Suprapubic skin (tissue), 4 donors: ENCODE data around the gene UGT3A2. TPM values are rescaled to one million over a fixed set of nuclear protein-coding genes. Genes with fewer than 3 reads are reported as not detected.

Source experiments
- DNase-seq, 2 donors: peaks; one replicate each; pipeline ENCODE4 v3.0.0-alpha.2; 2019; ENCODE audit warnings: low spot score in 2 of 2
- H3K27ac ChIP-seq: fragments of 200-600 bp; sonication (generic); one replicate; pipeline ENCODE4 v1.5.1; 2019
- H3K27me3 ChIP-seq: fragments of 200-600 bp; sonication (generic); one replicate; pipeline ENCODE4 v1.5.1; 2019
- H3K36me3 ChIP-seq: fragments of 200-600 bp; sonication (generic); one replicate; pipeline ENCODE4 v1.5.1; 2019
- H3K4me1 ChIP-seq: fragments of 200-600 bp; sonication (generic); one replicate; pipeline ENCODE4 v1.5.1; 2019
- H3K4me3 ChIP-seq: fragments of 200-600 bp; sonication (generic); one replicate; pipeline ENCODE4 v1.5.1; 2019; ENCODE audit warnings: mild to moderate bottlenecking
- H3K9me3 ChIP-seq: fragments of 200-600 bp; sonication (generic); one replicate; pipeline ENCODE4 v1.5.1; 2019
- EP300 ChIP-seq: sonication (generic); formaldehyde crosslinking; IDR thresholded peaks from one replicate; pipeline ENCODE4 v1.6.1; 2017; ENCODE audit warnings: antibody characterized with exemption
- POLR2A ChIP-seq, 2 donors: fragments of 450-650 bp; IDR thresholded peaks; one replicate each; pipeline ENCODE4 v1.6.1; 2017; ENCODE audit warnings: antibody characterized with exemption in 2 of 2, mild to moderate bottlenecking in 2 of 2, moderate library complexity in 2 of 2
- POLR2AphosphoS5 ChIP-seq, 3 donors: sonication (generic); formaldehyde crosslinking; IDR thresholded peaks; one replicate each; pipeline ENCODE4 v1.6.1; 2017; ENCODE audit warnings: antibody characterized with exemption in 3 of 3
- WGBS: methylation state at CpG from one replicate; pipeline ENCODE4 v1.1.5; 2018; 5-methylcytosine and 5-hydroxymethylcytosine counted together
- total RNA-seq, 4 donors: library from RNA; depleted of rRNA; stranded (reverse); fragments of >200 nt; gene quantifications; one replicate each; pipeline ENCODE4 v1.1.0, GENCODE V29; 2016
- TF ChIP-seq, protein P1 (sequence below), 2 donors: fragments of 200-600 bp in 1 of 2; fragments of 450-650 bp in 1 of 2; sonication (generic) in 1 of 2; IDR thresholded peaks; one replicate each; pipeline ENCODE4 v1.5.1; 2016 to 2019; ENCODE audit warnings: antibody characterized with exemption in 2 of 2, mild to moderate bottlenecking in 1 of 2, moderate library complexity in 1 of 2

The UGT3A2 gene
- total RNA-seq, 4 donors from 2014 or later: 5.7 to 17.8 (median 7.8) TPM; not detected in 1

DNA sequence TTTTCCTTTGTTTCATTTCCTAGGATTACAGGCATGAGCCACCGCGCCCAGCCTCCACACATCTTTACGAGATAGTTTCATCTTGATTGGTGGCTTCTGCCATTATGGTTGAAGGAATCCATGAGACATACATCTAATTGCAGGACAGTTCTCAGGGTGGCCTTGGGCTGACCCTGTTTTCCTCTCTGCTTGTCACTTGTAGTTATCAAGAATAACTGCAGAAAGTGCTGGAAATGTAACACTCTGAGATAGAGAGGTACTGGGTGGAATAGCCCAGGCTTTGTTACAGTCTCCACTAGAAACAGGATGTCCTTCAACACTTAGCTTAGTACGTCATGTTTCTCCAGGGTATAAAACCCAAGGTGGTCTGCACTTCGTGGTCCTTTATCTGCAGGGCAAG is 10.7 kb downstream of the UGT3A2 start:
- no peak for DNase-seq
- peaks cover 9% of the 10 kb centered on the region for H3K4me1 ChIP-seq
- no peak overlapping the region for H3K4me3 ChIP-seq
- no peak overlapping the region for H3K27ac ChIP-seq
- no peak for TF ChIP-seq EP300
- TF ChIP-seq POLR2A (IDR thresholded peaks at IDR 0.05): no peak
- TF ChIP-seq, protein P1, sequence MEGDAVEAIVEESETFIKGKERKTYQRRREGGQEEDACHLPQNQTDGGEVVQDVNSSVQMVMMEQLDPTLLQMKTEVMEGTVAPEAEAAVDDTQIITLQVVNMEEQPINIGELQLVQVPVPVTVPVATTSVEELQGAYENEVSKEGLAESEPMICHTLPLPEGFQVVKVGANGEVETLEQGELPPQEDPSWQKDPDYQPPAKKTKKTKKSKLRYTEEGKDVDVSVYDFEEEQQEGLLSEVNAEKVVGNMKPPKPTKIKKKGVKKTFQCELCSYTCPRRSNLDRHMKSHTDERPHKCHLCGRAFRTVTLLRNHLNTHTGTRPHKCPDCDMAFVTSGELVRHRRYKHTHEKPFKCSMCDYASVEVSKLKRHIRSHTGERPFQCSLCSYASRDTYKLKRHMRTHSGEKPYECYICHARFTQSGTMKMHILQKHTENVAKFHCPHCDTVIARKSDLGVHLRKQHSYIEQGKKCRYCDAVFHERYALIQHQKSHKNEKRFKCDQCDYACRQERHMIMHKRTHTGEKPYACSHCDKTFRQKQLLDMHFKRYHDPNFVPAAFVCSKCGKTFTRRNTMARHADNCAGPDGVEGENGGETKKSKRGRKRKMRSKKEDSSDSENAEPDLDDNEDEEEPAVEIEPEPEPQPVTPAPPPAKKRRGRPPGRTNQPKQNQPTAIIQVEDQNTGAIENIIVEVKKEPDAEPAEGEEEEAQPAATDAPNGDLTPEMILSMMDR (IDR thresholded peaks at IDR 0.05): no peak
- TF ChIP-seq POLR2AphosphoS5 (IDR thresholded peaks at IDR 0.05): no peak
- 80% methylated on average over 5 of the region's 5 CpGs for WGBS
- no peaks in the 10 kb centered on the region for H3K36me3 ChIP-seq
- H3K9me3 ChIP-seq: no peaks in the 10 kb centered on the region
- no peaks in the 10 kb centered on the region for H3K27me3 ChIP-seq

DNA sequence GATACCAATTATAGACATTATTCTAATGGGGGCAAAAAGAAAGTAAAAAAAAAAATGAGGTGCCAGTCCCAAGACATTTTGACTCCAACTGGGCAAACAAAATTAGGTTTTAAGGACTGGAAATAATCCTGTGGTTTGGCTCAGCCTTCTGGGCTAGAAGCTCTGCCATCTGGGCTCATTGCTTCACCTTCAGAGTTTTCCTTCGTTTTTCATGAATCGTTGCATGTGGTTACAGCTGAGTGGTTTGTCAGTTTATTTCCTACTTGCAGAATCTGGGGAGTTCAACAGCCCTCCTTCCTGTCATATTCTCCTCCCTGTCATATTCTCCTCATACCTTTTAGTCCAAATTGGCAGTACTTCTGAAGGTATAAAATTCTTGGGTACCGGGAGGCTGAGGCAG is 12.0 kb downstream of the UGT3A2 start:
- WGBS: 57% methylated on average over 3 of the region's 3 CpGs

DNA sequence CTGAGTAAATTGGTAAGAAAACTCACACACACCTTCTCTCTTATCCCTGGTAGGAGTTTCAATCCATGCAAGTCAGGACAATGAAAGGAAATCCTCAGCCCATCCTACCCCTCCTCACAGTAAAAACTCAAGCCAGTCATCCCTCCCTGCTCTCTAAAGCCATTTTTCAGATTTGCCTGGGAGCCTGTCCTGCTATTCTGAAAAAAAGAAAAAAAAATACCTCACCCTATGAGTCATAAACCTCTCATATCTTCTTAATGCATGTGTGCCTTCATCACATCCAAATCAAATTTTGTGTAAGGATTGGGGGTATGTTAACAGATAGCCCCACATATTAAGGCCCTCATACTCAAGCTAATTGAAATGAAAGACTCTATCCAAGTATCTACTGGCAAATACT is 14.1 kb downstream of the UGT3A2 start:
- DNase-seq: no peak
- H3K9me3 ChIP-seq: no peaks in the 10 kb centered on the region
- H3K4me3 ChIP-seq: no peak overlapping the region
- TF ChIP-seq POLR2A (IDR thresholded peaks at IDR 0.05) (no peak), POLR2AphosphoS5 (IDR thresholded peaks at IDR 0.05) (no peak)
- no peaks in the 10 kb centered on the region for H3K4me1 ChIP-seq
- H3K36me3 ChIP-seq: no peaks in the 10 kb centered on the region
- no peak overlapping the region for H3K27ac ChIP-seq
- H3K27me3 ChIP-seq: no peaks in the 10 kb centered on the region

More for the DNA sequence above, 12.0 kb downstream of the UGT3A2 start:
- no peak overlapping the region for H3K27ac ChIP-seq
- no peaks in the 10 kb centered on the region for H3K9me3 ChIP-seq
- no peak overlapping the region for H3K4me3 ChIP-seq
- H3K27me3 ChIP-seq: no peaks in the 10 kb centered on the region
- no peaks in the 10 kb centered on the region for H3K36me3 ChIP-seq
- DNase-seq: no peak
- H3K4me1 ChIP-seq: peaks cover 2% of the 10 kb centered on the region
- no peak for TF ChIP-seq POLR2A (IDR thresholded peaks at IDR 0.05)
- TF ChIP-seq EP300: no peak
- TF ChIP-seq, protein P1 (IDR thresholded peaks at IDR 0.05): no peak
- TF ChIP-seq POLR2AphosphoS5 (IDR thresholded peaks at IDR 0.05): no peak

DNA sequence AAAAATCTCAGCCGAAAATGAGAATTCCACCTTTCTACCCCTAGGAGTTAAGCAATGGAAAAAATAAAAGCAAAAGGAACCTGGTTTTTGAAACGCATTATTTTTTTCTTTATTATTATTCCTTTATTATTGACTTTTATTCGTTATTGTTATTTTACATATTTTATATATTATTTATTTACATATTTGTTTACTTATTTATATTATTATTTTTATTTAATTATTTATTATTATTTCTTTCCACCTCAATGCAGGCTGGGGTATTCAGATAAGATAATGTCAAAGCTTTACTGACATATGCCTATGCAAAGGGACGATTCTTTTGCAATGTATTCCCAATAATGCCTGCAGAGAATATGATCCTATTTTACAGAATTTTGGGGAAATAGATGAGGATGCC is 16.7 kb downstream of the UGT3A2 start:
- H3K4me1 ChIP-seq: peaks cover 3% of the 10 kb centered on the region
- no peaks in the 10 kb centered on the region for H3K27me3 ChIP-seq
- WGBS: 85% methylated on average over 4 of the region's 4 CpGs

DNA sequence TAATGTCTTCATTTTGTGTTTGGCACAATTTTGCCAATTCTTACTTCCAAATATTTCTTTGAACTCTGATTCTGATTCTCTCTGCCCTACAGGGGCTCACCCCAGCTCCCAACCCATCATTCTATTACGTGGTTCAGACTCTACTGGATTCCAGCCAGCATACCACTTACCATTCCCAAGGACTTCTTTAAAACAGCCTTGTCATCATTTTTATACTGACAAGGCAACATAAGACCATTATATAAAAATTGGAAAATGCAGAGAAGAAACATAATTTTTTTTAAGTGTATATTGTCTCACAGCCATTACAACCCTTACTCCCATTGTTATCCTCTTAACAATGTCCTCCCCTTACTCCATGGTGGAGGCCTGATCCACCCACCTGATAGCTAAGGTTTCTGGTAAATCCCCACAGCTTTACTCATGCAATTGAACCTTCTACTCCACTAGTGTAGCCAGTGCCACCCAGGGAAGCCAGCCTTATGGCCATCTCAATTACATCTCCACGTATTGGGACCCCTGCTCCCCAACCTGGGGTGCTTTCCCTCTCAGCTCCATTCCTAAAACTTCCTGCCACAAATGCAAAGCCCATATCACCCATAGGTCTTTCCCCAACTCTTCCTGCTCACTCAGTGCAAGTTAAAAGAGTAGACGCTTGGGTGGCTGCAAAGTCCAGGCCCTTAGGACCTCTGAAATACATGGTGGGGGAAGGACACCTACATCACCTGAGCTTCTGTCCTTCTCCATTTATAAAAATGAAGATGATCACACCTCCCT is 19.1 kb downstream of the UGT3A2 start:
- H3K9me3 ChIP-seq: no peaks in the 10 kb centered on the region
- H3K4me3 ChIP-seq: no peak overlapping the region
- no peak overlapping the region for H3K27ac ChIP-seq
- H3K36me3 ChIP-seq: no peaks in the 10 kb centered on the region
- TF ChIP-seq POLR2A (IDR thresholded peaks at IDR 0.05) (no peak), POLR2AphosphoS5 (IDR thresholded peaks at IDR 0.05) (no peak), EP300 (no peak)
- TF ChIP-seq, protein P1 (IDR thresholded peaks at IDR 0.05): no peak
- no peaks in the 10 kb centered on the region for H3K27me3 ChIP-seq
- DNase-seq: no peak
- 85% methylated on average over 3 of the region's 3 CpGs for WGBS
- H3K4me1 ChIP-seq: peaks cover 3% of the 10 kb centered on the region

More for the DNA sequence above, 16.7 kb downstream of the UGT3A2 start:
- Histone ChIP-seq H3K9me3 (no peaks in the 10 kb centered on the region), H3K27ac (no peak overlapping the region), H3K36me3 (no peaks in the 10 kb centered on the region), H3K4me3 (no peak overlapping the region)
- TF ChIP-seq EP300 (no peak), POLR2A (IDR thresholded peaks at IDR 0.05) (no peak), POLR2AphosphoS5 (IDR thresholded peaks at IDR 0.05) (no peak)
- TF ChIP-seq, protein P1 (IDR thresholded peaks at IDR 0.05): no peak
- no peak for DNase-seq
